NCI-H748 (cell line): Measurements from ENCODE around the gene ZNF335.
"Not testable (repeated sequence)": the region's sequence is repeated elsewhere in the genome, so short reads cannot be mapped to it uniquely, and the experiment has no call there.

ENCODE experiments used
- DNase-seq: peaks from one replicate; lab custom pipeline; 2025; ENCODE audit not compliant: unreplicated experiment; lab: John Stamatoyannopoulos, UW

Gene ZNF335

GRCh38 chr20:45911486-45912343, 60.3 kb downstream of the ZNF335 start, which contains the start of gene PLTP:
TSS of gene PLTP (minus strand) at chr20:45912155. CDS start at chr20:45911452, 703 bp downstream.
- DNase-seq = peak; percentile 51

- peak; percentile 81 for DNase-seq
Measured at GRCh38 chr20:45910670-45911485, 61.1 kb downstream of the ZNF335 start.

- DNase-seq = no peak
Measured at GRCh38 chr20:45909817-45910669, 62.0 kb downstream of the ZNF335 start.

GRCh38 chr20:45909336-45909808, 62.6 kb downstream of the ZNF335 start:
- no peak for DNase-seq

GRCh38 chr20:45908084-45908483, 63.9 kb downstream of the ZNF335 start:
- DNase-seq = no peak

- DNase-seq = no peak
Measured at GRCh38 chr20:45907219-45907948, 64.6 kb downstream of the ZNF335 start.

- no peak for DNase-seq
Measured at GRCh38 chr20:45905505-45906079, 66.4 kb downstream of the ZNF335 start.

- DNase-seq = no peak
Measured at GRCh38 chr20:45904583-45905504, 67.2 kb downstream of the ZNF335 start.

- no peak for DNase-seq
Measured at GRCh38 chr20:45902199-45902701, 69.8 kb downstream of the ZNF335 start.

- not testable (repeated sequence) for DNase-seq
Measured at GRCh38 chr20:45901332-45901731, 70.7 kb downstream of the ZNF335 start.

- no peak for DNase-seq
Measured at GRCh38 chr20:45899046-45899835, 72.8 kb downstream of the ZNF335 start.
